Mesothelial cell of epicardium (in vitro differentiated cells): ENCODE data around the gene GLIPR1. TPM values are rescaled to one million over a fixed set of nuclear protein-coding genes. Genes with fewer than 3 reads are reported as not detected.

Experiments used
- DNase-seq, 2 experiments: peaks; one replicate each; pipeline ENCODE4 v3.0.0; 2021; ENCODE audit warnings: low spot score in 2 of 2; ENCODE audit not compliant: unreplicated experiment in 2 of 2
- H3K27ac Mint-ChIP-seq: 2 replicates; pipeline ENCODE4 v1.8.0; 2021; ENCODE audit warnings: mixed read lengths
- H3K27me3 Mint-ChIP-seq: 2 replicates; pipeline ENCODE4 v1.8.0; 2021; ENCODE audit warnings: low read depth, mixed read lengths
- H3K36me3 Mint-ChIP-seq: 2 replicates; pipeline ENCODE4 v1.8.0; 2021; ENCODE audit warnings: mixed read lengths
- H3K4me1 Mint-ChIP-seq: 2 replicates; pipeline ENCODE4 v1.8.0; 2021; ENCODE audit warnings: mixed read lengths
- H3K4me3 Mint-ChIP-seq: 2 replicates; pipeline ENCODE4 v1.8.0; 2021; ENCODE audit warnings: mild to moderate bottlenecking, moderate library complexity, mixed read lengths
- H3K9me3 Mint-ChIP-seq: 2 replicates; pipeline ENCODE4 v1.8.0; 2021; ENCODE audit warnings: mixed read lengths
- CTCF ChIP-seq: fragments of 200-600 bp; sonication (generic); IDR thresholded peaks from one replicate; pipeline ENCODE4 v1.5.0; 2021; ENCODE audit warnings: antibody characterized with exemption; ENCODE audit not compliant: unreplicated experiment
- total RNA-seq: library from RNA; stranded (reverse); gene quantifications from 3 replicates; pipeline ENCODE4 v1.2.1, GENCODE V29; 2021

Gene GLIPR1
- total RNA-seq, 1 donor from 2014 or later: 30.5 TPM

- H3K27me3 Mint-ChIP-seq: no peaks in the 10 kb centered on the region
- H3K4me3 Mint-ChIP-seq: no peak overlapping the region
- H3K9me3 Mint-ChIP-seq: peaks cover 36% of the 10 kb centered on the region
- peaks cover 5% of the 10 kb centered on the region for H3K4me1 Mint-ChIP-seq
- TF ChIP-seq CTCF: no peak
- no peak for DNase-seq
- no peak overlapping the region for H3K27ac Mint-ChIP-seq
- H3K36me3 Mint-ChIP-seq: peaks cover 7% of the 10 kb centered on the region
Observed at GRCh38 chr12:75460204-75460603, 20.4 kb upstream of the GLIPR1 start.

- H3K4me3 Mint-ChIP-seq: no peak overlapping the region
- H3K4me1 Mint-ChIP-seq: peaks cover 5% of the 10 kb centered on the region
- TF ChIP-seq CTCF: no peak
- DNase-seq: no peak
- no peaks in the 10 kb centered on the region for H3K36me3 Mint-ChIP-seq
- no peaks in the 10 kb centered on the region for H3K9me3 Mint-ChIP-seq
- H3K27ac Mint-ChIP-seq: no peak overlapping the region
- H3K27me3 Mint-ChIP-seq: no peaks in the 10 kb centered on the region
Observed at GRCh38 chr12:75471902-75472890, 8.4 kb upstream of the GLIPR1 start.

GRCh38 chr12:75474116-75474515 is 6.4 kb upstream of the GLIPR1 start:
- H3K27me3 Mint-ChIP-seq: no peaks in the 10 kb centered on the region
- H3K36me3 Mint-ChIP-seq: no peaks in the 10 kb centered on the region
- no peak for DNase-seq
- H3K27ac Mint-ChIP-seq: no peak overlapping the region
- no peaks in the 10 kb centered on the region for H3K9me3 Mint-ChIP-seq
- peaks cover 5% of the 10 kb centered on the region for H3K4me1 Mint-ChIP-seq
- no peak for TF ChIP-seq CTCF
- H3K4me3 Mint-ChIP-seq: no peak overlapping the region

- Mint-ChIP-seq H3K4me3 (no peak overlapping the region), H3K4me1 (peaks cover 22% of the 10 kb centered on the region), H3K36me3 (no peaks in the 10 kb centered on the region), H3K9me3 (no peaks in the 10 kb centered on the region), H3K27me3 (no peaks in the 10 kb centered on the region), H3K27ac (no peak overlapping the region)
- no peak for TF ChIP-seq CTCF
- DNase-seq: no peak
Observed at GRCh38 chr12:75476071-75476470, 4.5 kb upstream of the GLIPR1 start.

- H3K4me3 Mint-ChIP-seq: no peak overlapping the region
- no peak overlapping the region for H3K27ac Mint-ChIP-seq
- H3K4me1 Mint-ChIP-seq: peaks cover 31% of the 10 kb centered on the region
- H3K27me3 Mint-ChIP-seq: no peaks in the 10 kb centered on the region
- H3K9me3 Mint-ChIP-seq: no peaks in the 10 kb centered on the region
- no peaks in the 10 kb centered on the region for H3K36me3 Mint-ChIP-seq
- DNase-seq: no peak
- no peak for TF ChIP-seq CTCF
Observed at GRCh38 chr12:75477137-75477536, 3.4 kb upstream of the GLIPR1 start.
